ENCODE data around the gene FERD3L. TPM values are rescaled to one million over a fixed set of nuclear protein-coding genes. Genes with fewer than 3 reads are reported as not detected.

Gene FERD3L
- total RNA-seq, 1 donor from 2014 or later: not detected

- Mint-ChIP-seq H3K36me3 (ENCODE audit: low read depth, unreplicated experiment) (no peaks in the 10 kb centered on the region), H3K9me3 (ENCODE audit: unreplicated experiment) (no peaks in the 10 kb centered on the region), H3K4me1 (ENCODE audit: unreplicated experiment) (peaks cover 6% of the 10 kb centered on the region), H3K4me3 (ENCODE audit: unreplicated experiment) (no peak overlapping the region), H3K27ac (ENCODE audit: unreplicated experiment) (no peak overlapping the region), H3K27me3 (ENCODE audit: unreplicated experiment) (peaks cover 11% of the 10 kb centered on the region)
- TF ChIP-seq, protein P1, sequence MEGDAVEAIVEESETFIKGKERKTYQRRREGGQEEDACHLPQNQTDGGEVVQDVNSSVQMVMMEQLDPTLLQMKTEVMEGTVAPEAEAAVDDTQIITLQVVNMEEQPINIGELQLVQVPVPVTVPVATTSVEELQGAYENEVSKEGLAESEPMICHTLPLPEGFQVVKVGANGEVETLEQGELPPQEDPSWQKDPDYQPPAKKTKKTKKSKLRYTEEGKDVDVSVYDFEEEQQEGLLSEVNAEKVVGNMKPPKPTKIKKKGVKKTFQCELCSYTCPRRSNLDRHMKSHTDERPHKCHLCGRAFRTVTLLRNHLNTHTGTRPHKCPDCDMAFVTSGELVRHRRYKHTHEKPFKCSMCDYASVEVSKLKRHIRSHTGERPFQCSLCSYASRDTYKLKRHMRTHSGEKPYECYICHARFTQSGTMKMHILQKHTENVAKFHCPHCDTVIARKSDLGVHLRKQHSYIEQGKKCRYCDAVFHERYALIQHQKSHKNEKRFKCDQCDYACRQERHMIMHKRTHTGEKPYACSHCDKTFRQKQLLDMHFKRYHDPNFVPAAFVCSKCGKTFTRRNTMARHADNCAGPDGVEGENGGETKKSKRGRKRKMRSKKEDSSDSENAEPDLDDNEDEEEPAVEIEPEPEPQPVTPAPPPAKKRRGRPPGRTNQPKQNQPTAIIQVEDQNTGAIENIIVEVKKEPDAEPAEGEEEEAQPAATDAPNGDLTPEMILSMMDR (IDR thresholded peaks at IDR 0.05; ENCODE audit: unreplicated experiment): no peak
- no peak for DNase-seq (ENCODE audit: low spot score)
Observed at GRCh38 chr7:19101472-19101871, 43.7 kb downstream of the FERD3L start.

DNA sequence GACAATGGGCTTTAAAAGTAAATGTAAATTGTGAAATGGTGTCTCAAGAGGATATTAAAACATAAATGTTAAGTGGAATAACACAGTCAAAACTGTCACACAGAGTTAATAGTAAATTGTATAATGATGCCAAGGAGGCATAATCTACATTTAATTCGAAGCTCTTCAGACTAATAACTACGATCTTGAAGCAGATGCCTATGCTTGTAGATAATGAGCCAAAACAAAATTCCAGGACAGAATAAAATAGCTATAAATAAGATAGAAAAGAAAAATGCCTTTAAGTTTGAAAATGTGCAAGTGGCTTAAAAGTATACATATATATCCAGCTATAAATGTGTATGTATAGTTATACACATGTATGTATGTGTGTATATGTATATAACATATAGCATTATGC lies 45.3 kb downstream of the FERD3L start:
- TF ChIP-seq, protein P1 (IDR thresholded peaks at IDR 0.05; ENCODE audit: unreplicated experiment): no peak
- Mint-ChIP-seq H3K4me3 (ENCODE audit: unreplicated experiment) (no peak overlapping the region), H3K27ac (ENCODE audit: unreplicated experiment) (no peak overlapping the region), H3K27me3 (ENCODE audit: unreplicated experiment) (peaks cover 4% of the 10 kb centered on the region), H3K9me3 (ENCODE audit: unreplicated experiment) (no peaks in the 10 kb centered on the region), H3K36me3 (ENCODE audit: low read depth, unreplicated experiment) (no peaks in the 10 kb centered on the region), H3K4me1 (ENCODE audit: unreplicated experiment) (no peaks in the 10 kb centered on the region)
- no peak for DNase-seq (ENCODE audit: low spot score)

DNA sequence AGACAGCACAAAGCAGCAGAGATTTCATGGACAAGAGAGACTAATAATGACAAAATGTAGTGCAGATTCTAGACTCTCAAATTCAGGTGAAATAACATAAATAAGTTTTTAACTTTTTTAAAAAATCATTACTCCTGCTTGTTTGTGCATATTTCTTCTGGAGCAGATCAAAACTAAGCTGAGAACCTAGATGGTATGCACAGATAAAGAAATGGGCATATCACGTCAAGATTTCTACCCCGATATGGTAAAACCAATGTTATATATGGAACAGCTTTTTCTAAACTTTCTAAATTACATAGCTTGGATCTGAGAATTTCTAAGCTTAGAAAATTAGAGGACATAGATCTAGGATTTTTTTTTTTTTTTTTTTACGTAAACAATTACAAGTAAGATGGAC lies 46.0 kb downstream of the FERD3L start:
- no peak for DNase-seq (ENCODE audit: low spot score)
- Mint-ChIP-seq H3K27ac (ENCODE audit: unreplicated experiment) (no peak overlapping the region), H3K9me3 (ENCODE audit: unreplicated experiment) (no peaks in the 10 kb centered on the region), H3K27me3 (ENCODE audit: unreplicated experiment) (peaks cover 4% of the 10 kb centered on the region), H3K36me3 (ENCODE audit: low read depth, unreplicated experiment) (no peaks in the 10 kb centered on the region), H3K4me3 (ENCODE audit: unreplicated experiment) (no peak overlapping the region), H3K4me1 (ENCODE audit: unreplicated experiment) (no peaks in the 10 kb centered on the region)
- TF ChIP-seq, protein P1 (IDR thresholded peaks at IDR 0.05; ENCODE audit: unreplicated experiment): no peak

GRCh38 chr7:19098510-19098909 lies 46.7 kb downstream of the FERD3L start:
- no peak overlapping the region for H3K27ac Mint-ChIP-seq (ENCODE audit: unreplicated experiment)

More at GRCh38 chr7:19098510-19098909, 46.7 kb downstream of the FERD3L start:
- Mint-ChIP-seq H3K36me3 (ENCODE audit: low read depth, unreplicated experiment) (no peaks in the 10 kb centered on the region), H3K4me3 (ENCODE audit: unreplicated experiment) (no peak overlapping the region), H3K4me1 (ENCODE audit: unreplicated experiment) (no peaks in the 10 kb centered on the region), H3K27me3 (ENCODE audit: unreplicated experiment) (peaks cover 3% of the 10 kb centered on the region), H3K9me3 (ENCODE audit: unreplicated experiment) (no peaks in the 10 kb centered on the region)
- TF ChIP-seq, protein P1 (IDR thresholded peaks at IDR 0.05; ENCODE audit: unreplicated experiment): no peak
- no peak for DNase-seq (ENCODE audit: low spot score)

Measured in endothelial cell (in vitro differentiated cells).